Kidney (tissue), 14 donors: Measurements from ENCODE around the gene PAK1. TPM values are rescaled to one million over a fixed set of nuclear protein-coding genes. Genes with fewer than 3 reads are reported as not detected.

Source experiments
- DNase-seq, 5 donors: peaks; one replicate each; pipeline ENCODE4 v3.0.0-alpha.2; 2013 to 2020
- FAIRE-seq: peaks from 2 replicates; lab custom pipeline; 2012; peaks lifted over from hg19 to GRCh38; lab: Jason Lieb, UNC
- H3K27ac ChIP-seq, 2 donors: one replicate each; pipeline ENCODE4 v1.7.0; 2013; ENCODE audit warnings: low read depth in 2 of 2, low read length in 2 of 2, inconsistent platforms in 1 of 2
- H3K27me3 ChIP-seq: one replicate; pipeline ENCODE4 v1.7.1; 2013; ENCODE audit warnings: low read length, inconsistent platforms; ENCODE audit not compliant: control insufficient read depth, insufficient read depth
- H3K36me3 ChIP-seq, 3 donors: one replicate each; pipeline versions ENCODE4 v1.7.0 to v1.7.1; 2013; ENCODE audit warnings: low read length in 3 of 3, control low read depth in 1 of 3, inconsistent platforms in 1 of 3; ENCODE audit not compliant: insufficient read depth in 3 of 3, control insufficient read depth in 2 of 3
- H3K4me1 ChIP-seq, 3 donors: one replicate each; pipeline versions ENCODE4 v1.7.0 to v1.7.1; 2013; ENCODE audit warnings: low read length in 3 of 3, inconsistent platforms in 1 of 3, low read depth in 1 of 3; ENCODE audit not compliant: control insufficient read depth in 2 of 3, insufficient read depth in 2 of 3
- H3K4me3 ChIP-seq, 3 donors: one replicate each; pipeline versions ENCODE4 v1.7.0 to v1.8.1; 2013; ENCODE audit warnings: low read length in 3 of 3, control low read depth in 1 of 3, inconsistent platforms in 1 of 3
- H3K9ac ChIP-seq, 3 donors: one replicate each; pipeline versions ENCODE4 v1.7.0 to v1.7.1; 2013; ENCODE audit warnings: low read length in 3 of 3, control low read depth in 1 of 3, inconsistent platforms in 1 of 3
- H3K9me3 ChIP-seq, 3 donors: one replicate each; pipeline versions ENCODE4 v1.7.0 to v1.7.1; 2013; ENCODE audit warnings: low read length in 3 of 3, control low read depth in 1 of 3, inconsistent platforms in 1 of 3; ENCODE audit not compliant: control insufficient read depth in 2 of 3, insufficient read depth in 1 of 3
- intact Hi-C: fragments of 100-400 bp; cut with DNase I; formaldehyde crosslinking; loops from one replicate; pipeline ENCODE4 v1.11.1; 2022
- polyA plus RNA-seq: library from polyadenylated mRNA; stranded (reverse); fragments of 350-450 nt; fragmentation: Illumina TruSeq; extraction: RNeasy Lipid Tissue Mini Kit (QIAGEN cat#74804); gene quantifications from one replicate; pipeline ENCODE4 v1.2.3, GENCODE V29; 2014; ENCODE audit warnings: low read depth, low replicate concordance; ENCODE audit not compliant: insufficient read depth
- total RNA-seq: library from RNA; stranded (reverse); fragmentation: NEBNext Ultra II Directional; extraction: Animal tissue kit (Norgen Biotek cat#: 25700); gene quantifications from one replicate; pipeline ENCODE4 v1.2.1, GENCODE V29; 2021
- TF ChIP-seq, protein P1 (sequence below): IDR thresholded peaks from 3 replicates; pipeline ENCODE4 v1.5.1; 2012; ENCODE audit warnings: mild to moderate bottlenecking, moderate library complexity, borderline replicate concordance; ENCODE audit not compliant: insufficient read depth; ENCODE audit errors: extremely low read depth
- donor health status: control.
- donor health status: control.
- donor health status: control.
- donor health status: control.
- donor health status: control.
- donor health status: DM: yes; HTN: yes; CAD: no.
- donor health status: Normal renal cell carcinoma (clear cell type).

PAK1 gene
- total and polyA plus RNA-seq, 2 donors from 2014 or later = 22.2 to 29.1 TPM

DNA sequence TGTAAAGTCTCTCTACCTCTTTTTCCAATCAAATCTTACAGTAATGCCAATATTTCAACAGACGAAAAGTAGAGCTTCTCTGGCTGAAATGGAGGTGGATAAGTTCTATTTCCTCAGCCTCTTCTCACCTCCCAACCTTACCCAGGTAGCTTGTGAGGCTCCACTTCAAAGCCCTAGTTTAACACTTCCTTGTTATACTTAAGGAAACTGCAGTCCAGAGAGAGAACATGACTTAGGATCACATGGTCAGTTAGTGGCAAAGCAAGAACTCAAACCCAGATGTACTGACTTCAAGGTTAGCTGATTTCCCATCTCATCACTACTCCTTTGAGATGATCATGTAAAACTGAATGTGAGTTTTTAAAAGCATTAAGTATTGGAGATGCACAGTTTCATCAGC lies 32.5 kb downstream of the PAK1 start:
- H3K36me3 ChIP-seq = no peaks in the 10 kb centered on the region
- DNase-seq = no peak
- H3K9me3 ChIP-seq = no peaks in the 10 kb centered on the region
- H3K9ac ChIP-seq = no peak overlapping the region
- intact Hi-C loops = no loop called here
- H3K27me3 ChIP-seq = no peaks in the 10 kb centered on the region
- no peak overlapping the region for H3K27ac ChIP-seq
- H3K4me3 ChIP-seq = no peak overlapping the region
- H3K4me1 ChIP-seq = peaks cover 0 to 2% (median 0%) of the 10 kb centered on the region in 3 donors
- no peak for FAIRE-seq
- TF ChIP-seq, protein P1, sequence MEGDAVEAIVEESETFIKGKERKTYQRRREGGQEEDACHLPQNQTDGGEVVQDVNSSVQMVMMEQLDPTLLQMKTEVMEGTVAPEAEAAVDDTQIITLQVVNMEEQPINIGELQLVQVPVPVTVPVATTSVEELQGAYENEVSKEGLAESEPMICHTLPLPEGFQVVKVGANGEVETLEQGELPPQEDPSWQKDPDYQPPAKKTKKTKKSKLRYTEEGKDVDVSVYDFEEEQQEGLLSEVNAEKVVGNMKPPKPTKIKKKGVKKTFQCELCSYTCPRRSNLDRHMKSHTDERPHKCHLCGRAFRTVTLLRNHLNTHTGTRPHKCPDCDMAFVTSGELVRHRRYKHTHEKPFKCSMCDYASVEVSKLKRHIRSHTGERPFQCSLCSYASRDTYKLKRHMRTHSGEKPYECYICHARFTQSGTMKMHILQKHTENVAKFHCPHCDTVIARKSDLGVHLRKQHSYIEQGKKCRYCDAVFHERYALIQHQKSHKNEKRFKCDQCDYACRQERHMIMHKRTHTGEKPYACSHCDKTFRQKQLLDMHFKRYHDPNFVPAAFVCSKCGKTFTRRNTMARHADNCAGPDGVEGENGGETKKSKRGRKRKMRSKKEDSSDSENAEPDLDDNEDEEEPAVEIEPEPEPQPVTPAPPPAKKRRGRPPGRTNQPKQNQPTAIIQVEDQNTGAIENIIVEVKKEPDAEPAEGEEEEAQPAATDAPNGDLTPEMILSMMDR = no peak

DNA sequence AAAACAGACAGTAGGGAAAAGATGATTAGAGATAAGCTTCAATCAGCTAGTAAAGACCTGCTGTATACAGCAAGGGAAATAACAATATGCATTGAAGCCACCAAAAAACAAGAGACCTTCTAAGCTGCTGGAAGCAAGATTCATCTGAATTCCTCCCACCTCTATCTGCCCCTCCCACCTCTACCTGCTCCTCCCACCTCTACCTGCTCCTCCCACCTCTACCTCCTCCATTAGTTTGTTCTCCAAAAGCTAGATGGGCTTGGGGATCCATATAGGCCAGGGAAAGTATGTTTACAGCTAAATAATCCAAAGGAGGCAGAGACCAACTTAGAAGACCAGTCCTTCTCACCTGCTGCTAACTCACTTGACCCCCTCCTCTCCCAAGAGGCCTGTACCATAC lies 33.2 kb downstream of the PAK1 start:
- Histone ChIP-seq H3K27ac (no peak overlapping the region), H3K27me3 (no peaks in the 10 kb centered on the region), H3K36me3 (no peaks in the 10 kb centered on the region), H3K4me3 (no peak overlapping the region), H3K9ac (no peak overlapping the region), H3K4me1 (peaks cover 0 to 2% (median 0%) of the 10 kb centered on the region in 3 donors), H3K9me3 (no peaks in the 10 kb centered on the region)
- TF ChIP-seq, protein P1 = no peak
- FAIRE-seq (no peak), DNase-seq (no peak)
- intact Hi-C loops = no loop called here

DNA sequence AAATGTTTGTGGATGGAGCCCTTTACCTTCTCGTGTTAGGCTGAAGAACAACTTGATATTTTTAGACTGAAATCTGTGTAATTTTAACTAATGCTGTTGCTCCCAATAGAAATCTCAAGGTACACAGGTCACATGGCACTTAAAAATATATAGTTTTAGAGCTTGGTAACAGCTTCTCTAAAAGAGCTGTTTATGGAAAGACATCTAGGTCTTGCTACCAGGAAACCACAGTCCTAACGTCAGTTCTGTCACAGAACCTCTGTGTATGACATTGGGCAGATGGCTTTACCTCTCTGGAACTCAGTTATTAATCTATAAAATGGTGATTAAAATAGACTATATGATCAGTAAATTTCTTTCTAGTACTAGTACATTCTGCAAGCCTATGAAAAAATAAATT lies 35.4 kb downstream of the PAK1 start:
- FAIRE-seq = no peak
- Histone ChIP-seq H3K36me3 (no peaks in the 10 kb centered on the region), H3K27me3 (no peaks in the 10 kb centered on the region), H3K4me3 (no peak overlapping the region), H3K9ac (no peak overlapping the region), H3K27ac (no peak overlapping the region), H3K4me1 (peaks cover 0 to 2% (median 0%) of the 10 kb centered on the region in 3 donors), H3K9me3 (no peaks in the 10 kb centered on the region)
- intact Hi-C loops = no loop called here
- no peak for DNase-seq
- TF ChIP-seq, protein P1 = no peak

DNA sequence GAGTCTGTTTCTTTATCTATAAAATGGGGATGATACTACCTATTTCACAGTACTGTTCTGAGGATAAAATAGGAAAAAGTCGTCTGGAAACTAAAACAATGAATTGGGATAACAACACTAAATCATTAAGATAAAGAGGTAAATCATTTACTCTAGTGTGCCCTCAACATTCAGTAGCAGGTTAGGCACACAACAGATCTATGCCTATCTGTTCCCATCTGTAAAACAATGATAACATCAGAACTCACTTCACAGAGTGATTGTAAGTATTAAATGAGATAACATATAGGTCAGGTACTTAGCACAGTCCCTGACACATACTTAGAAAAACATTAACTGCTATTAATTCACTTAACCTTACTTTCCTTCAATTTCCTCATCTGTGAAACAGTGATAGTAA lies 36.9 kb downstream of the PAK1 start:
- Histone ChIP-seq H3K9ac (no peak overlapping the region), H3K9me3 (no peaks in the 10 kb centered on the region), H3K27me3 (no peaks in the 10 kb centered on the region), H3K36me3 (no peaks in the 10 kb centered on the region), H3K4me3 (no peak overlapping the region), H3K27ac (no peak overlapping the region), H3K4me1 (no peaks in the 10 kb centered on the region)
- DNase-seq (no peak), FAIRE-seq (no peak)
- TF ChIP-seq, protein P1 = no peak
- intact Hi-C loops = no loop called here
